HFF-Myc (cell line): ENCODE measurements around the gene ZC3HAV1L.

Experiments used
- DNase-seq: peaks from one replicate; pipeline ENCODE4 v3.0.0-alpha.2; 2011; ENCODE audit warnings: low read depth; ENCODE audit errors: extremely low read depth
- H3K4me3 ChIP-seq: replicated peaks from 2 replicates; pipeline ENCODE4 v1.5.1; 2011; ENCODE audit warnings: low read depth, mild to moderate bottlenecking, control low read depth, low read length
- CTCF ChIP-seq: IDR thresholded peaks from 2 replicates; pipeline ENCODE4 v1.5.1; 2012; ENCODE audit warnings: mild to moderate bottlenecking, low read depth, low read length, control low read depth; ENCODE audit errors: missing control alignments

The ZC3HAV1L gene

DNA sequence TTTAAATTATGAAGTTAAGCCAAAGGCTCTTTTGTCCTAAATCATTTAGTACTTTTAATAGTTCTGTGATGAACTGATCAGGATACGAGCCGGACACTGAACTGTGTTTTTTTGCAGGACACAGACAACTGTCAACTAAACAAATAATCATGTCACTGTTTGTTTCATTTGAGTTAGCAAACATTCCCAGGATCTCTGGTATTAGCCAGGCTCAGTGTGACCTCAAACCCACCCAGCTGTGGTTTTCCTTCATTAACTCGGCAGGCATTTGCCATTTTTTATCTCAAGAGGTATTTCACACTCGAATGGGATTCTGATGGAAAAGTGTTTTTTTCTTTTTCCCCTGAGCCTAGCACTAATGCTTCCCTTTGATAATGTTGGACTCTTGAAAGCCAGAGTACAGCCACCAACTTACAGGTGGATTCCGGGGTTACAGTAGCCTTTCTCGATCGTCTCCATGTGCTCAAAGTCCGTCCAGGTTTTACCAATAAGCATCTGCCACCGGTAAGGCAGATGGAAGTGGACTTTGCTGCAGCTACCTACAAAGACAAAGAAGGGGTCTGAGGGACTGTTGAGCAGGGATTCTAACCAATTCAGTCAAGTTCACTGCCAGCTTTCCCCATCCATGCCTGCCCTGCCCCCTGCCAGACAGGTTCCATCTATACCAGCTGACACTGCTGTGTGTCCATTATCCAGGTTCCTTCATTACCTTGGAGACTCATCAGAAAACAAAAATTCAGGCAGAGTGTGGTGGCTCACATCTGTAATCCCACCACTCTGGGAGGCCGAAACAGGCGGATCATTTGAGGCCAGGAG lies 40.2 kb upstream of the ZC3HAV1L start:
- DNase-seq, result no peak
- no peak for TF ChIP-seq CTCF
- H3K4me3 ChIP-seq, result no peak overlapping the region

DNA sequence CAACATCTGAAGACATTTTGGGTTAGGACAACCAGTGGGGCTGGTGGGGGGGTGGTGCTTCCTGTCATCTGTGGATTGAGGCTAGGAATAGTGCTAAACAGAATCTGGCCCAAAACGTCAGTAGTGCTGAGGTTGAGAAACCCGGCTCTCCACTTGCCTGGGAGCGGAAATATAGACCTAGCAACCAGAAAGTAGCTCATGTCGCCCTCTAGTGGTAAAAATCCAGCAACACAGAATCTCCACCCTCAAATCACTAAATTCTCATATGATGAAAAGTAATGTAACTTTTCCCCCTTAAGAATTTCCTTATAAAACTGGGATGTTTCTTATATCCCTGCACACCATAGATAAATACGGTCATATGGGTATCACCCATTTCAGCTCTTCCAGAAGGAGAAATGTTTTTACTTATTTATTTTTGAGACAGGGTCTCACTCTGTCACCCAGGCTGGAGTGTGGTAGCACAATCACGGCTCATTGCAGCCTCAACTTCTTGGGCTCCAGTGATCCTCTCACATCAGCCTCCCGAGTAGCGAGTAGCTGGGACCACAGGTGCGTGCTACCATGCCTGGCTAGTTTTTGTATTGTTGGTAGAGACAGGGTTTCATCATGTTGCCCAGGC lies 39.3 kb upstream of the ZC3HAV1L start:
- peak; percentile 70 for DNase-seq
- H3K4me3 ChIP-seq, result no peak overlapping the region
- peak; percentile 71 for TF ChIP-seq CTCF

GRCh38 chr7:139072796-139073195 lies 37.0 kb upstream of the ZC3HAV1L start:
- no peak for DNase-seq
- no peak overlapping the region for H3K4me3 ChIP-seq
- TF ChIP-seq CTCF, result no peak

DNA sequence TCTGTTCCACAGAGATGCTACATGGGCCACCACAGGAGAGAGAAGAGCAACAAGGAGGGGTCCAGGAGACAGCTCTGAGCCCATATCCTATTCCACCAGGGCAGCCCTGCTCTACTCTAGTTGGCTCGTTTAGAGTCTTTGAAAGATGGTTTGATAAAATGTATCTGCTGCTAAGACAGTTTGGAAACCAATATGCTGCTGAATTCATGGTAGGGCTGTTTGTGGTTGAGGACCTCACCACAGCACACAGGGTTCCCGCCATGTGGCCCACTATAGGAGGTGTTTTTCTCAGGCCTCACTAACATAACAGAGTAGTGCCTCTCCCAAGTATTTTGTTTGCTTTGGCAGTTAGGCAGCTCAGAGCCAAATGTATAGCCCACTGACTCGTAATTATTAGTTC lies 35.8 kb upstream of the ZC3HAV1L start:
- no peak overlapping the region for H3K4me3 ChIP-seq
- no peak for TF ChIP-seq CTCF
- DNase-seq, result no peak

- TF ChIP-seq CTCF, result no peak
- DNase-seq, result no peak
- H3K4me3 ChIP-seq, result no peak overlapping the region
These were observed 32.9 kb upstream of the ZC3HAV1L start for GRCh38 chr7:139068544-139069399.

DNA sequence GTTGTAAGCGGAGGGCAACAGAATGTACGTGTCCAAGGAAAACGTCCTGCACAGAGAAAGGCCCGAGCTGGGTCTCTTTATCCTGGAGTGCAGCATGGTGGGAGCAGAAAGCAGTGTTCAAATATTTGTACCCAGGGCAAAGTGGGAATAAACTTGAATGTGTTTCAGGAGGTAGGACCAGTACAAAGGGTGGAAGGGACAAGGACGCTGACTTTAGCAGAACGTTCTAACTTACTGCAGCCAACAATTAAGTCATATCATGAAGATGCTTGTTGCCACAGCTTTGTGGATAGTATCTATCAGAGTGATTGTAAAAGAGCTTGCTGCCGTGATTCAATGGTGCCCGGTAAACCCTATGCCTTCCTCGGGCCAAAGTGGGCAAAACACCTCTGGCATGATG lies 30.5 kb upstream of the ZC3HAV1L start:
- no peak overlapping the region for H3K4me3 ChIP-seq
- no peak for TF ChIP-seq CTCF
- DNase-seq, result no peak
